Stimulated activated effector memory CD8-positive, alpha-beta T cell treated with anti-CD3 and anti-CD28 coated beads, Interleukin-12 subunit alpha, Interleukin-12 subunit beta, amount 100 ng/mL, for 72 hours (primary cell): ENCODE data around the gene RGS9BP.
"Not testable (repeated sequence)": the region's sequence is repeated elsewhere in the genome, so short reads cannot be mapped to it uniquely, and the experiment has no call there.

Experiments
- ATAC-seq: fragments of 150-1000 bp; cut with Tn5 transposase; 2 replicates; pipeline ENCODE4 v1.10.0; 2021
- DNase-seq, 2 donors: peaks; one replicate each; pipeline ENCODE4 v3.0.0; 2021 to 2022; ENCODE audit warnings: low spot score in 2 of 2
- H3K27ac Mint-ChIP-seq: one replicate; pipeline ENCODE4 v1.8.0; 2022; ENCODE audit warnings: mild to moderate bottlenecking, mixed read lengths
- H3K36me3 Mint-ChIP-seq: one replicate; pipeline ENCODE4 v1.8.0; 2022; ENCODE audit warnings: mild to moderate bottlenecking, mixed read lengths
- H3K4me1 Mint-ChIP-seq: one replicate; pipeline ENCODE4 v1.8.0; 2022; ENCODE audit warnings: mixed read lengths
- H3K4me3 Mint-ChIP-seq: one replicate; pipeline ENCODE4 v1.8.0; 2022; ENCODE audit warnings: mild to moderate bottlenecking, mixed read lengths
- H3K9me3 Mint-ChIP-seq: one replicate; pipeline ENCODE4 v1.8.0; 2022; ENCODE audit warnings: mixed read lengths

RGS9BP gene

GRCh38 chr19:32675720-32676185, at the start of gene RGS9BP:
Gene RGS9BP (plus strand): TSS chr19:32675848. CDS start chr19:32676264, 416 bp downstream.
- peak; percentile 58 to 71 for DNase-seq
- H3K9me3 Mint-ChIP-seq = no peaks in the 10 kb centered on the region
- peak; percentile 65 for ATAC-seq
- peak within 1 kb of the TSS; percentile 72 for H3K27ac Mint-ChIP-seq
- H3K36me3 Mint-ChIP-seq = no peaks in the 10 kb centered on the region
- peak within 1 kb of the TSS; percentile 83 for H3K4me3 Mint-ChIP-seq
- peaks cover 35% of the 10 kb centered on the region for H3K4me1 Mint-ChIP-seq

GRCh38 chr19:32626969-32627368, 48.7 kb upstream of the RGS9BP start:
- Mint-ChIP-seq H3K4me1 (no peaks in the 10 kb centered on the region), H3K27ac (peak overlapping the region; percentile 29), H3K9me3 (no peaks in the 10 kb centered on the region), H3K4me3 (no peak overlapping the region), H3K36me3 (peaks cover 72% of the 10 kb centered on the region)
- no peak for DNase-seq
- ATAC-seq = no peak

GRCh38 chr19:32627714-32628270, 47.9 kb upstream of the RGS9BP start:
- Mint-ChIP-seq H3K36me3 (peaks cover 64% of the 10 kb centered on the region), H3K9me3 (no peaks in the 10 kb centered on the region), H3K4me1 (no peaks in the 10 kb centered on the region), H3K4me3 (no peak overlapping the region), H3K27ac (no peak overlapping the region)
- DNase-seq (no peak), ATAC-seq (no peak)

DNA sequence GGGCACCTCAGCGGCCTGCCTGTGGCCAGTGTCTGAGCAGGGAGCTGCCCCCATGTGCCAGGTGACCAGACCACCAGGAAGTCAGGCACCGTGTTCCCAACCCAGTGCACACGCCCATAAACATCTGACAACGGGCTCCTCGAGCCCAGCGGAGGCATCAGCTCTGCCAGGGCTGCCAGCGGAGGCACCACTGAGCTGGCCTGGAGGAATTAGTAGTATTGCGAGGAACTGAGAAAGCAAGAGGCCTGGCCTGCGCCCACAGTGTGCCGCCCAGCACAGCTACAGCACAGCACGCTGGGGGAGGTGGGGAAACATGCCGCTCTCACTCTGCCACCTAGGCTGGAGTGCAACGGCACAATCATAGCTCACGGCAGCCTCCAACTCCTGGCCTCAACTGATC, 45.3 kb upstream of the RGS9BP start:
- H3K4me3 Mint-ChIP-seq = no peak overlapping the region
- H3K9me3 Mint-ChIP-seq = no peaks in the 10 kb centered on the region
- no peak overlapping the region for H3K27ac Mint-ChIP-seq
- no peaks in the 10 kb centered on the region for H3K4me1 Mint-ChIP-seq
- DNase-seq = no peak
- no peak for ATAC-seq
- H3K36me3 Mint-ChIP-seq = peaks cover 41% of the 10 kb centered on the region

GRCh38 chr19:32631381-32631780, 44.3 kb upstream of the RGS9BP start:
- H3K4me1 Mint-ChIP-seq = no peaks in the 10 kb centered on the region
- no peaks in the 10 kb centered on the region for H3K9me3 Mint-ChIP-seq
- ATAC-seq = no peak
- H3K36me3 Mint-ChIP-seq = peaks cover 41% of the 10 kb centered on the region
- DNase-seq = no peak
- no peak overlapping the region for H3K27ac Mint-ChIP-seq
- no peak overlapping the region for H3K4me3 Mint-ChIP-seq

DNA sequence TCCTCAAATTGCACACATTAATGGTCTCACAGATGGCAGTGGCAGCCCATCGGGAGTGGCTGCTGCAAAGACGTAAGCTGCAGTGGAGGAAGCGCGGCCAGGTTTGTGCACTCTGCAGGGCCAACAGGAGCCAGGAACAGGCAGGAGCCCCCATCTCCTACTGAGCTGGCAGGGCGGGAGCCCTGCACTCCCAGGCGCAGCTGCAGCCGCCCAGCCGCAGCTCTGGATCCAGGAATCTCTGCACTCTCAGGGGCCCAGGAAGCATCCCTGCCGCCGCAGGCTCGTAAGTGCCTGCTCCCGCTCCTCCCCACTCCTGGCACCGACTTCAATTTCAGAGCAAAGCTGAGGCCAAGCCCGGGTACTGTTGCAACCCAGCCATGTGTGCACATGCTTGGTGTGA, 38.2 kb upstream of the RGS9BP start:
- Mint-ChIP-seq H3K27ac (no peak overlapping the region), H3K36me3 (peaks cover 53% of the 10 kb centered on the region), H3K4me1 (no peaks in the 10 kb centered on the region), H3K4me3 (no peak overlapping the region), H3K9me3 (no peaks in the 10 kb centered on the region)
- ATAC-seq (no peak), DNase-seq (no peak)

DNA sequence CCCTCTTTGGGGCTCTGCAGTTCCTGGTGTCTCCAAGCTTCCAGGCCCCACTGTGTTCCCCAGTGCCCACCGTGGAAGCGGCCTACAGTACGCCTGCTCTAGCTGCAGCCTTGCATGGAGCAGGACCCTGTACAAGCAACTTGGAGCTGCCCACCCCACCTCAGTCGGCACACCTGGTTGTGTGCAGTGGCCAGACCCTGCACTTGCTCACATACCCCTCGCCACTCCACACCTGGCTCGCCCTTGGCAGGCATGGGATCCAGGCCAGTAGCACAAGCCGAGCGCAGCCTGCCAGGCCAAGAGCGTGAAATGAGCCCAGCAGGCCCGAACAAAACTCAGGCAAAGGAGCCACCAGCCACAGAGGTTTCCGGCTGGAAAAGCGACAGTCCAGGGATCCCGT, 37.0 kb upstream of the RGS9BP start:
- ATAC-seq (no peak), DNase-seq (no peak)
- Mint-ChIP-seq H3K27ac (no peak overlapping the region), H3K4me1 (peaks cover 11% of the 10 kb centered on the region), H3K36me3 (peaks cover 64% of the 10 kb centered on the region), H3K4me3 (no peak overlapping the region), H3K9me3 (no peaks in the 10 kb centered on the region)

GRCh38 chr19:32642771-32643170, 32.9 kb upstream of the RGS9BP start:
- no peak for DNase-seq
- ATAC-seq = peak; percentile 88
- H3K27ac Mint-ChIP-seq = peak overlapping the region; percentile 84

GRCh38 chr19:32646556-32646955, 29.1 kb upstream of the RGS9BP start:
- peak overlapping the region; percentile 82 for H3K27ac Mint-ChIP-seq
- H3K4me3 Mint-ChIP-seq = no peak overlapping the region
- peaks cover 77% of the 10 kb centered on the region for H3K36me3 Mint-ChIP-seq
- peak; percentile 85 for ATAC-seq
- peaks cover 21% of the 10 kb centered on the region for H3K4me1 Mint-ChIP-seq
- DNase-seq = peak in 1 of 2 donors; percentile 51
- H3K9me3 Mint-ChIP-seq = no peaks in the 10 kb centered on the region

More at GRCh38 chr19:32642771-32643170, 32.9 kb upstream of the RGS9BP start:
- Mint-ChIP-seq H3K36me3 (peaks cover 82% of the 10 kb centered on the region), H3K4me1 (peaks cover 21% of the 10 kb centered on the region), H3K4me3 (no peak overlapping the region), H3K9me3 (no peaks in the 10 kb centered on the region)

DNA sequence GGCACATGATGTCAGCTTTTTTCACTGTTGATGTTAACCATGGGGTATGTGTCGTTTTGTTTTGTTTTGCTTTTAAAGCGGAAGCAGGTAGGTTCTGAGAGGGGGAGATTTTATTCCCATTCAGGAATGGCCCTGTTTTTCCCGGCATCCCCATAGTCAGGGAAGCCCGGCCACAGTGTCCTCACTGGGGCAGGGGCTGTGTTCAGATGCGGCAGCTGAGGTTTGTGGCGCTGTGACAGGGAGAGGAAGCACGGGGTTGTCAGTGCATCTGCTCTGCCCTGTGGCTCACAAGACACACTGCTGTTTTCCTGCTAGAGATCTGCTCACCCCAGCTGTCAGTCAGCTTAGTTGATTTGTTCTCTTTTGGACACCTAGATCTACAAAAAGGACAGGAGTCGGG, 28.3 kb upstream of the RGS9BP start:
- ATAC-seq (no peak), DNase-seq (no peak)
- H3K4me3 Mint-ChIP-seq = no peak overlapping the region
- peaks cover 21% of the 10 kb centered on the region for H3K4me1 Mint-ChIP-seq
- peaks cover 69% of the 10 kb centered on the region for H3K36me3 Mint-ChIP-seq
- H3K27ac Mint-ChIP-seq = peak overlapping the region; percentile 82
- no peaks in the 10 kb centered on the region for H3K9me3 Mint-ChIP-seq

DNA sequence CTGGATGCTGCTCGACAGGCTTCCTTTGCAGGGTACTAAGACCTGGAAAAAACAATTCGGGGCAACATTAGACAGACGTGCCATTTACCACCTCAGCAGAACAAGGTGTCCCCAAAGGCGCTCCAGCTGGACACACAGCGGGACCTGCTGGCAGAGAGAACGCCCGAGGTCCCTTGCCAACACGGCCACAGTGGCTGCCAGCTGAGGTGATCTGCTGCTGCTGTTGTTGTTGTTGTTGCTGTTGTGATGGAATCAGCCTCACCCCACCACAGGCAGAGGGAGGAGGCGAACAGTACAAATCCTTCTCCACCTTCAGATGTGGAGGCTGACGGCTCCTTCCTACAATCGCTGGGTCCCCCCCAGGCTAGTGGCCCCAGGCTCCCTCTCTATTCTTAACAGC, 25.9 kb upstream of the RGS9BP start:
- Mint-ChIP-seq H3K4me3 (no peak overlapping the region), H3K36me3 (peaks cover 61% of the 10 kb centered on the region), H3K27ac (no peak overlapping the region), H3K9me3 (no peaks in the 10 kb centered on the region), H3K4me1 (peaks cover 9% of the 10 kb centered on the region)
- no peak for DNase-seq
- ATAC-seq = no peak

DNA sequence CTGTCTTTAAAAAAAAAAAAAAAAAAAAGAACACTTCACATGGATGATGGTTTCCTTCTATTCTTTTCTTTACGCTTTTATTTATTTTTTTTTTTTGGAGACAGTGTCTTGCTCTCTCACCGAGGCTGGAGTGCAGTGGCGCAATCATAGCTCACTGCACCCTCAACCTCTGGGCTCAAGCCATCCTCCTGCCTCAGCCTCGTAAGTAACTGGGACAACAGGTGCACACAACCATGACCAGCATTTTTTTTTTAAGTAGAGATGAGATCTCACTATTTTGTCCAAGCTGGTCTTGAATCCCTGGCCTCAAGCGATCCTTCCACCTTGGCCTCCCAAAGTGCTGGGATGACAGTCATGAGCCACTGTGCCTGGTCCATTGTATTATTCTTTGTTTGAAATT, 25.0 kb upstream of the RGS9BP start:
- H3K9me3 Mint-ChIP-seq = no peaks in the 10 kb centered on the region
- peaks cover 70% of the 10 kb centered on the region for H3K36me3 Mint-ChIP-seq
- H3K4me3 Mint-ChIP-seq = no peak overlapping the region
- H3K4me1 Mint-ChIP-seq = peaks cover 9% of the 10 kb centered on the region
- no peak overlapping the region for H3K27ac Mint-ChIP-seq
- ATAC-seq (no peak), DNase-seq (no peak)

DNA sequence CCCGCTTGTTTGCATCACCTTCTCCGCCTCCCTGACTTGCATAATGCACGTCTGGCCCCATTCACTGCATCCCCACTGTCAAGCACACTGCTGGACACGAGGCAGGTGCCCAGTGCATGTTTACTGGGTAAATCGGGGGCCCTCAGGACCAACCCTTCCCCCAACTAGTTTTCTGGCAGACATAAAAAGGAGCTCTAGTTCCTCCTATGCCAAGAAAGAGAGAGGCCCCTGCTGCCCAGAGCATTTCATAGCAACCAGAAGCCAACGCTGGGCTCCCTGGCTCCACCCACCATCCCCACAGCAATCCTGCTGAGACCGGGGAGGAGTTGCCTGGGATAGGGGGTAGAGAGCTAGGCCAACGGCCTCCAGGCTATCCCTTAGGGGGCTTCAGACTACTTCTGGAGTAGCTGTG, 23.9 kb upstream of the RGS9BP start:
- no peak for ATAC-seq
- no peak overlapping the region for H3K4me3 Mint-ChIP-seq
- DNase-seq = no peak
- H3K4me1 Mint-ChIP-seq = peaks cover 5% of the 10 kb centered on the region
- H3K27ac Mint-ChIP-seq = no peak overlapping the region
- peaks cover 70% of the 10 kb centered on the region for H3K36me3 Mint-ChIP-seq
- no peaks in the 10 kb centered on the region for H3K9me3 Mint-ChIP-seq

DNA sequence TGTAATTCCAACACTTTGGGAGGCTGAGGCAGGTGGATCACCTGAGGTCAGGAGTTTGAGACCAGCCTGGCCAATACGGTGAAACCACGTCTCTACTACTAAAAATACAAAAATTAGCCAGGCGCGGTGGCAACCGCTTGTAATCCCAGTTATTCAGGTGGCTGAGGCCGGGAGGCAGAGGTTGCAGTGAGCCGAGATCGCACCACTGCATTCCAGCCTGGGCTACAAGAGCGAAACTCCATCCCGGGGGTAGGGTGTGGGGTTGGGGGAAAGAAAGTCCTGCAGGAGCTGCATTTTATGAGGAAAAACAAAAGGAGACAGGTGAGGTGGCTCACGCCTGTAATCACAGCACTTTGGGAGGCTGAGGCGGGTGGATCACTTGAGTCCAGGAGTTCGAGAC, 23.3 kb upstream of the RGS9BP start:
- not testable (repeated sequence) for H3K9me3 Mint-ChIP-seq, H3K4me1 Mint-ChIP-seq, ATAC-seq, H3K4me3 Mint-ChIP-seq, DNase-seq
- H3K27ac Mint-ChIP-seq = peak overlapping the region; percentile 74
- H3K36me3 Mint-ChIP-seq = peaks cover 70% of the 10 kb centered on the region

GRCh38 chr19:32652894-32653598, 22.6 kb upstream of the RGS9BP start:
- H3K4me1 Mint-ChIP-seq = no peaks in the 10 kb centered on the region
- DNase-seq = no peak
- ATAC-seq = no peak
- H3K4me3 Mint-ChIP-seq = no peak overlapping the region
- peak overlapping the region; percentile 74 for H3K27ac Mint-ChIP-seq
- peaks cover 70% of the 10 kb centered on the region for H3K36me3 Mint-ChIP-seq
- no peaks in the 10 kb centered on the region for H3K9me3 Mint-ChIP-seq

- peaks cover 68% of the 10 kb centered on the region for H3K36me3 Mint-ChIP-seq
- no peak overlapping the region for H3K4me3 Mint-ChIP-seq
- no peaks in the 10 kb centered on the region for H3K9me3 Mint-ChIP-seq
- H3K27ac Mint-ChIP-seq = no peak overlapping the region
- H3K4me1 Mint-ChIP-seq = no peaks in the 10 kb centered on the region
- no peak for ATAC-seq
- no peak for DNase-seq
Observed at GRCh38 chr19:32653599-32653915, 22.1 kb upstream of the RGS9BP start.
